SK-N-SH (cell line): Measurements from ENCODE around the gene IRGC. TPM values are rescaled to one million over a fixed set of nuclear protein-coding genes. Genes with fewer than 3 reads are reported as not detected.
A peak's percentile ranks its signal among the peaks of the same experiment; 100 is the strongest.

ENCODE experiments used
- CTCF ChIA-PET: fragments of 300-600, 350-600 bp; formaldehyde crosslinking; extraction: SDS; loops from one replicate; lab custom pipeline; 2021; lab: Yijun Ruan, JAX
- POLR2A ChIA-PET: fragments of 350-600 bp; sonication (Branson Sonifier 250); formaldehyde crosslinking; extraction: SDS; loops from one replicate; lab custom pipeline; 2020; ENCODE audit warnings: antibody characterized with exemption, inconsistent platforms; lab: Yijun Ruan, JAX
- DNase-seq: peaks from one replicate; pipeline ENCODE4 v3.0.0; 2012
- H2AFZ ChIP-seq: fragments of 200-600 bp; sonication (generic); 2 replicates; pipeline ENCODE4 v1.8.1; 2016; ENCODE audit warnings: antibody characterized with exemption, mild to moderate bottlenecking, low read depth
- H3F3A ChIP-seq: fragments of 200-600 bp; sonication (generic); replicated peaks from 2 replicates; pipeline ENCODE3; 2016; ENCODE audit warnings: antibody characterized with exemption, mild to moderate bottlenecking; ENCODE audit not compliant: insufficient read depth
- H3K27ac ChIP-seq, 2 experiments: fragments of 200-500 bp in 1 of 2; fragments of 200-600 bp in 1 of 2; sonication (Bioruptor generic) in 1 of 2; sonication (generic), shearing (Covaris generic) in 1 of 2; 2 replicates each; pipeline versions ENCODE4 v1.5.1 to v1.6.1; 2014 to 2016; ENCODE audit warnings: low read depth in 2 of 2, inconsistent platforms in 1 of 2, low read length in 1 of 2, mild to moderate bottlenecking in 1 of 2, mixed read lengths in 1 of 2
- H3K27me3 ChIP-seq: fragments of 200-600 bp; sonication (generic), shearing (Covaris generic); 2 replicates; pipeline ENCODE4 v1.6.1; 2016; ENCODE audit warnings: mixed run types; ENCODE audit not compliant: insufficient read depth
- H3K36me3 ChIP-seq, 2 experiments: fragments of 200-500 bp in 1 of 2; fragments of 200-600 bp in 1 of 2; sonication (Bioruptor generic) in 1 of 2; sonication (generic) in 1 of 2; replicated peaks in 1 of 2; 2 replicates each; pipeline versions ENCODE3 to v1.5.1; 2014 to 2016; ENCODE audit warnings: low read length in 1 of 2, mild to moderate bottlenecking in 1 of 2; ENCODE audit not compliant: insufficient read depth in 2 of 2, control insufficient read depth in 1 of 2
- H3K4me1 ChIP-seq, 2 experiments: fragments of 200-500 bp in 1 of 2; fragments of 200-600 bp in 1 of 2; sonication (Bioruptor generic) in 1 of 2; sonication (generic), shearing (Covaris generic) in 1 of 2; 2 replicates each; pipeline versions ENCODE4 v1.5.1 to v1.6.1; 2014 to 2016; ENCODE audit warnings: low read depth in 1 of 2, low read length in 1 of 2, mixed run types in 1 of 2; ENCODE audit not compliant: insufficient read depth in 2 of 2, control insufficient read depth in 1 of 2
- H3K4me2 ChIP-seq: fragments of 200-600 bp; sonication (generic), shearing (Covaris generic); 2 replicates; pipeline ENCODE4 v1.6.1; 2017; ENCODE audit warnings: mixed run types
- H3K4me3 ChIP-seq, 2 experiments: fragments of 200-500 bp in 1 of 2; fragments of 200-600 bp in 1 of 2; sonication (Bioruptor generic) in 1 of 2; sonication (generic), shearing (Covaris generic) in 1 of 2; 2 replicates each; pipeline versions ENCODE4 v1.5.1 to v1.8.1; 2014 to 2016; ENCODE audit warnings: low read depth in 2 of 2, inconsistent platforms in 1 of 2, low read length in 1 of 2, mild to moderate bottlenecking in 1 of 2, mixed read lengths in 1 of 2, moderate library complexity in 1 of 2
- H3K79me2 ChIP-seq: fragments of 200-600 bp; sonication (generic); 2 replicates; pipeline ENCODE4 v1.8.1; 2017; ENCODE audit warnings: mild to moderate bottlenecking; ENCODE audit not compliant: insufficient read depth
- H3K9ac ChIP-seq: fragments of 200-600 bp; sonication (generic); 2 replicates; pipeline ENCODE4 v1.6.1; 2017; ENCODE audit warnings: mixed run types
- H3K9me2 ChIP-seq: fragments of 200-600 bp; sonication (generic); 2 replicates; pipeline ENCODE4 v1.6.1; 2017; ENCODE audit warnings: mixed run types
- H3K9me3 ChIP-seq: fragments of 200-600 bp; sonication (generic); 2 replicates; pipeline ENCODE4 v1.6.1; 2017; ENCODE audit warnings: mixed run types, mild to moderate bottlenecking, moderate library complexity
- H4K20me1 ChIP-seq: fragments of 200-600 bp; sonication (generic); 2 replicates; pipeline ENCODE4 v1.6.1; 2017; ENCODE audit warnings: mild to moderate bottlenecking, mixed run types; ENCODE audit not compliant: insufficient read depth
- CHD2 ChIP-seq: fragments of 150-350 bp; IDR thresholded peaks from 2 replicates; pipeline ENCODE4 v1.6.1; 2018; ENCODE audit warnings: low read length; ENCODE audit not compliant: partially characterized antibody
- EP300 ChIP-seq, 2 experiments: IDR thresholded peaks; 2 replicates each; pipeline versions ENCODE4 v1.4.0 to v1.6.1; 2012; ENCODE audit warnings: borderline replicate concordance in 1 of 2, low read depth in 1 of 2, low read length in 1 of 2
- FOSL2 ChIP-seq: IDR thresholded peaks from 2 replicates; pipeline ENCODE4 v1.4.0; 2012; ENCODE audit warnings: low read depth, mild to moderate bottlenecking, moderate library complexity, borderline replicate concordance
- FOXJ3 ChIP-seq: sonication (generic); formaldehyde crosslinking; IDR thresholded peaks from 2 replicates; pipeline ENCODE4 v1.5.1; 2020; ENCODE audit warnings: mild to moderate bottlenecking, missing genetic modification reagents
- FOXM1 ChIP-seq: IDR thresholded peaks from 2 replicates; pipeline ENCODE4 v1.4.0; 2012; ENCODE audit warnings: low read depth, mild to moderate bottlenecking
- GABPA ChIP-seq: IDR thresholded peaks from 2 replicates; pipeline ENCODE4 v1.4.0; 2012; ENCODE audit warnings: low read depth, mild to moderate bottlenecking
- MEF2A ChIP-seq: IDR thresholded peaks from 2 replicates; pipeline ENCODE4 v1.4.0; 2012; ENCODE audit warnings: low read depth, borderline replicate concordance
- NFIC ChIP-seq: IDR thresholded peaks from 2 replicates; pipeline ENCODE4 v1.4.0; 2012; ENCODE audit warnings: borderline replicate concordance
- NRF1 ChIP-seq: IDR thresholded peaks from 2 replicates; pipeline ENCODE4 v1.6.1; 2012; ENCODE audit warnings: low read depth, mild to moderate bottlenecking, low read length
- PBX3 ChIP-seq: IDR thresholded peaks from 2 replicates; pipeline ENCODE4; 2012
- POLR2AphosphoS5 ChIP-seq: IDR thresholded peaks from 2 replicates; pipeline ENCODE4 v1.6.1; 2012; ENCODE audit warnings: low read depth, low read length
- RAD21 ChIP-seq: IDR thresholded peaks from 2 replicates; pipeline ENCODE4 v1.6.1; 2012; ENCODE audit warnings: mild to moderate bottlenecking, low read length
- RCOR1 ChIP-seq: fragments of 150-350 bp; IDR thresholded peaks from 2 replicates; pipeline ENCODE4 v1.6.1; 2017; ENCODE audit warnings: antibody characterized with exemption, low read length
- SIN3A ChIP-seq: IDR thresholded peaks from 2 replicates; pipeline ENCODE4 v1.6.1; 2012; ENCODE audit warnings: low read depth, mild to moderate bottlenecking, low read length, moderate library complexity, borderline replicate concordance
- SMC3 ChIP-seq: IDR thresholded peaks from 2 replicates; pipeline ENCODE4 v1.6.1; 2012; ENCODE audit warnings: low read depth, low read length, improper control_type of control experiment
- TAF1 ChIP-seq: IDR thresholded peaks from 2 replicates; pipeline ENCODE4 v1.6.1; 2012; ENCODE audit warnings: low read depth, mild to moderate bottlenecking, low read length, moderate library complexity, borderline replicate concordance
- TEAD4 ChIP-seq: IDR thresholded peaks from 2 replicates; pipeline ENCODE4 v1.4.0; 2012; ENCODE audit warnings: mild to moderate bottlenecking, borderline replicate concordance; ENCODE audit not compliant: insufficient read depth
- USF1 ChIP-seq: IDR thresholded peaks from 2 replicates; pipeline ENCODE4 v1.4.0; 2012; ENCODE audit warnings: low read depth, borderline replicate concordance
- YY1 ChIP-seq: IDR thresholded peaks from 2 replicates; pipeline ENCODE4 v1.4.0; 2012; ENCODE audit warnings: low read depth, mild to moderate bottlenecking
- WGBS: methylation state at CpG from one replicate; pipeline ENCODE4 v1.1.6; 2017; ENCODE audit warnings: low lambda C conversion rate; 5-methylcytosine and 5-hydroxymethylcytosine counted together
- polyA plus RNA-seq, 3 experiments: library from polyadenylated mRNA; depleted of rRNA; stranded (reverse); fragments of >200 nt; gene quantifications; 2 replicates each; pipeline ENCODE4 v1.2.3, GENCODE V29; 2012
- TF ChIP-seq, protein P1 (sequence below): IDR thresholded peaks from 2 replicates; pipeline ENCODE4 v1.4.0; 2012; ENCODE audit warnings: low read depth
- TF ChIP-seq, protein P2 (sequence below): fragments of 200-600 bp; sonication (generic); IDR thresholded peaks from 2 replicates; pipeline ENCODE4 v1.6.1; 2017; ENCODE audit warnings: antibody characterized with exemption, mild to moderate bottlenecking, moderate library complexity

Gene IRGC
- not detected in 2 replicates for polyA plus RNA-seq (2012; rRNA removed)
- not detected in 2 replicates for polyA plus RNA-seq (2012; cell fraction: cytosol; rRNA removed)
- not detected in 2 replicates for polyA plus RNA-seq (2012; cell fraction: nucleus; rRNA removed)

GRCh38 chr19:43715776-43716175 lies at the start of gene IRGC:
Gene IRGC, plus strand, starts transcription at chr19:43716076. Its CDS starts 2,483 bp downstream, at chr19:43718559.
- POLR2A ChIA-PET: no interaction called here
- no peak within 1 kb of the TSS for H2AFZ ChIP-seq
- 61% methylated on average over 3 of the region's 4 CpGs for WGBS
- H3K4me2 ChIP-seq: no peak within 1 kb of the TSS
- no peaks in the 10 kb centered on the region for H3K27me3 ChIP-seq
- no peaks in the 10 kb centered on the region for H3F3A ChIP-seq
- H3K79me2 ChIP-seq: no peaks in the 10 kb centered on the region
- CTCF ChIA-PET: interaction anchor here (1.2 to 2.2 kb wide), 2 partner anchors 10 to 29 kb away, joined by 3 to 11 read pairs; no protein-coding TSS in a partner anchor
- H3K4me1 ChIP-seq: 0 out of 4 replicates have a peak, but pooled peaks cover 0 to 6% of the 10 kb centered on the region in 2 experiments
- no peak within 1 kb of the TSS for H3K4me3 ChIP-seq
- H4K20me1 ChIP-seq: no peaks in the 10 kb centered on the region
- DNase-seq: no peak
- TF ChIP-seq YY1: no peak
- no peak for TF ChIP-seq RCOR1
- TF ChIP-seq MEF2A: no peak
- no peak for TF ChIP-seq SIN3A
- no peak for TF ChIP-seq NFIC
- no peak for TF ChIP-seq CHD2
- TF ChIP-seq GABPA: no peak
- no peak for TF ChIP-seq RAD21
- TF ChIP-seq USF1: no peak
- no peak for TF ChIP-seq FOSL2
- TF ChIP-seq EP300 (IDR thresholded peaks at IDR 0.05; ENCODE audit: borderline replicate concordance in 1 of 2, low read depth in 1 of 2, low read length in 1 of 2): no peak
- TF ChIP-seq SMC3: no peak
- TF ChIP-seq, protein P1, sequence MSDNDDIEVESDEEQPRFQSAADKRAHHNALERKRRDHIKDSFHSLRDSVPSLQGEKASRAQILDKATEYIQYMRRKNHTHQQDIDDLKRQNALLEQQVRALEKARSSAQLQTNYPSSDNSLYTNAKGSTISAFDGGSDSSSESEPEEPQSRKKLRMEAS: no peak
- TF ChIP-seq NRF1: no peak
- TF ChIP-seq POLR2AphosphoS5: no peak
- no peak within 1 kb of the TSS for H3K27ac ChIP-seq
- no peaks in the 10 kb centered on the region for H3K36me3 ChIP-seq
- no peaks in the 10 kb centered on the region for H3K9me3 ChIP-seq
- no peaks in the 10 kb centered on the region for H3K9me2 ChIP-seq
- no peak within 1 kb of the TSS for H3K9ac ChIP-seq

- Histone ChIP-seq H3K36me3 (peaks cover 4 to 35% of the 10 kb centered on the region in 2 experiments), H3K79me2 (peaks cover 45% of the 10 kb centered on the region), H3K4me1 (peaks cover 4 to 12% of the 10 kb centered on the region in 2 experiments; a peak in 2 of 4 replicates), H2AFZ (peak overlapping the region; percentile 67; the same call in 1 of the 2 replicates), H3K27me3 (no peaks in the 10 kb centered on the region), H3K9me3 (no peaks in the 10 kb centered on the region), H3K27ac (peak overlapping the region; percentile 20 to 53; a peak in 2 of 4 replicates), H3K4me3 (peak overlapping the region; percentile 56 to 76), H3K4me2 (peak overlapping the region; percentile 96), H3K9ac (peak overlapping the region; percentile 70), H3F3A (peaks cover 33% of the 10 kb centered on the region), H4K20me1 (peaks cover 19% of the 10 kb centered on the region)
- DNase-seq: no peak
- CTCF ChIA-PET: interaction anchor here (0.9 to 2.2 kb wide), 2 partner anchors 15 to 78 kb away, joined by 4 to 10 read pairs; no protein-coding TSS in a partner anchor
- POLR2A ChIA-PET: interaction anchor here (1.2 kb wide), 1 partner anchor 134 kb away, joined by 3 read pairs; the partner anchor contains the start of gene ZNF575
- 66% methylated on average over 19 of the region's 26 CpGs for WGBS
- TF ChIP-seq FOXJ3 (CRISPR knock-in tag) (no peak), TEAD4 (no peak), TAF1 (no peak), PBX3 (no peak), FOXM1 (no peak)
- TF ChIP-seq, protein P2, sequence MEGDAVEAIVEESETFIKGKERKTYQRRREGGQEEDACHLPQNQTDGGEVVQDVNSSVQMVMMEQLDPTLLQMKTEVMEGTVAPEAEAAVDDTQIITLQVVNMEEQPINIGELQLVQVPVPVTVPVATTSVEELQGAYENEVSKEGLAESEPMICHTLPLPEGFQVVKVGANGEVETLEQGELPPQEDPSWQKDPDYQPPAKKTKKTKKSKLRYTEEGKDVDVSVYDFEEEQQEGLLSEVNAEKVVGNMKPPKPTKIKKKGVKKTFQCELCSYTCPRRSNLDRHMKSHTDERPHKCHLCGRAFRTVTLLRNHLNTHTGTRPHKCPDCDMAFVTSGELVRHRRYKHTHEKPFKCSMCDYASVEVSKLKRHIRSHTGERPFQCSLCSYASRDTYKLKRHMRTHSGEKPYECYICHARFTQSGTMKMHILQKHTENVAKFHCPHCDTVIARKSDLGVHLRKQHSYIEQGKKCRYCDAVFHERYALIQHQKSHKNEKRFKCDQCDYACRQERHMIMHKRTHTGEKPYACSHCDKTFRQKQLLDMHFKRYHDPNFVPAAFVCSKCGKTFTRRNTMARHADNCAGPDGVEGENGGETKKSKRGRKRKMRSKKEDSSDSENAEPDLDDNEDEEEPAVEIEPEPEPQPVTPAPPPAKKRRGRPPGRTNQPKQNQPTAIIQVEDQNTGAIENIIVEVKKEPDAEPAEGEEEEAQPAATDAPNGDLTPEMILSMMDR: no peak
- TF ChIP-seq, all 33 proteins: peak for 0
- H3K9me2 ChIP-seq: no peaks in the 10 kb centered on the region
Observed at GRCh38 chr19:43667126-43667875, 48.6 kb upstream of the IRGC start.
